Measurements from ENCODE around the gene TRPV3. TPM values are rescaled to one million over a fixed set of nuclear protein-coding genes. Genes with fewer than 3 reads are reported as not detected.

TRPV3 gene
- total and polyA plus RNA-seq, 2 of the 8 experiments (the other 6 are each of a cell fraction or from before 2014, with no cell fraction given): 0.56 to 1.0 TPM

DNA sequence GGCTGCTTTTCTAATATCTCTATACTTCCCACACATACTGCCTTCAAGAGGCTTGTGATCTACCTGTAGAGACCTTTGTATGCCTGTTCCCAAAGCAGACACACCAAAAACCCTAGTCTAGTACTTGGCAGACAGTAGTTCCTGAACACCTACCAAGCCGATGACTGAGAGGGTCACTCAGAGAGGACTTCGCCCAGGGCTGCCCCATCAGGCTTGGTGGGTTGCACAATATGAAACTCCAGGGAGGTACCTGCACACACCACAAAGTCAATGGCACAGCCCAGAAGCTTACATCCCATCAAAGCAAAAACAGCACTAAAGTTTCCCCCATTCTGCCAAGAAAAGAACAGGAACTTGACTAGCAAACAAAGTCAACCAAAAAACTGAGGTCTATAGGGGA, 51.6 kb downstream of the TRPV3 start (continued):
- TF ChIP-seq CHD2 (IDR thresholded peaks at IDR 0.05; ENCODE audit: low read length) (no peak), TAF1 (IDR thresholded peaks at IDR 0.05; ENCODE audit: low read depth, low read length) (no peak)

Data from H1 (cell line).